Spleen (tissue), 7 donors: ENCODE results near the gene ENPP1.

Experiments
- CTCF ChIP-seq, 11 experiments: fragments of 200-600 bp in 7 of 11; fragments of 450-650 bp in 4 of 11; sonication (generic) in 4 of 11; IDR thresholded peaks in 8 of 11; conservative IDR thresholded peaks in 3 of 11; 1 replicate in 7 of 11; 2 replicates in 4 of 11; pipeline versions ENCODE4 v1.4.0 to v1.8.0; 2016 to 2021; ENCODE audit warnings: antibody characterized with exemption in 11 of 11, inconsistent platforms in 4 of 11, mild to moderate bottlenecking in 1 of 11
- POLR2A ChIP-seq, 3 donors: fragments of 450-650 bp; IDR thresholded peaks; one replicate each; pipeline ENCODE4 v1.5.1; 2017; ENCODE audit warnings: antibody characterized with exemption in 3 of 3, mild to moderate bottlenecking in 1 of 3
- donor health status: DM: no; HTN: no; CAD: no; lungs with moderate emphysema.
- donor health status: DM: no; HTN: no; CAD: no.
- donor health status: DM: no; HTN: no; CAD: no.

GRCh38 chr6:131917763-131918649 is 110.2 kb downstream of the ENPP1 start:
- TF ChIP-seq CTCF (IDR thresholded peaks at IDR 0.05 in 8 of 11, conservative IDR thresholded peaks at IDR 0.05 in 3 of 11) (no peak), POLR2A (IDR thresholded peaks at IDR 0.05) (no peak)
